ENCODE results near the gene ZNF512. TPM values are rescaled to one million over a fixed set of nuclear protein-coding genes. Genes with fewer than 3 reads are reported as not detected.

The ZNF512 gene
- total and polyA plus RNA-seq, 9 of the 15 experiments (the other 6 are each of a cell fraction or from before 2014, with no cell fraction given): 24.7 to 101 (median 65.9) TPM

DNA sequence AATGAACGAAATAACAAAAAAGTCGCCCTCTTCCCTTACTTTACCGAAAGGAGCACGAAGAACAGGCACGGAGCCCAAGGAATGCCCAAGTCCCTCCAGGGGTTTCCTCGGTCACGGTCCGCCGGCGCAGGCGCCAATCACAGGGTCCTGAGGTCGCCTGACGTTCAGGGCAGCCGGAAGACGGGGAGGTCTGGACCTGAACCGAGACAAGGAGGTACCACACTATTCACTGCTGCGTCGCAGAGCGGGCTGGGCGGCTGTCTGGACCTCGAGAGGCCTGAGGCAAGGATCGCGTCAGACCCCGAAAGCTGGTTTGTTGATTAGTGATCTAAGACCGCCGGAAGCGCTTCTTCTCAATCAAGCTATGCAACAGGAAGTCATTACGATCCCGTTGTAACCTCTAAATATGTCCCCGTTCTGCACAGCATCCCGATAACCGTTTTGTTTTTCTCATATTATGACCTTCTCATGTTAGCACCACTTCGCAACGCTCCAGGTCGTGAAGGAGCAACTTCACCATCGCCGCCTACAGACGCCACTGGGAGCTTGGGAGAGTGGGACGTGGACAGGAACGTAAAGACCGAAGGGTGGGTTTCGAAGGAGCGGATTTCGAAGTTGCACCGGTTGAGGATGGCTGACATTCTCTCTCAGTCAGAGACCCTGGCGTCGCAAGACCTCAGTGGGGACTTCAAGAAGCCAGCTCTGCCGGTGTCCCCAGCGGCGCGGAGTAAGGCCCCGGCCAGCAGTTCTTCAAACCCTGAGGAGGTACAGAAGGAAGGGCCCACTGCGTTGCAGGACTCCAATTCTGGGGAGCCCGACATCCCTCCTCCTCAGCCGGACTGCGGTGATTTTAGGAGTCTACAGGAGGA lies 80.7 kb downstream of the ZNF512 start, which contains the start of the genes SLC4A1AP and SUPT7L (continued):
- TF ChIP-seq ZBTB1 (CRISPR knock-in tag; IDR thresholded peaks at IDR 0.05; ENCODE audit: borderline replicate concordance, low read depth) (peak; percentile 33; the same call in 1 of the 2 replicates), CTBP1 (IDR thresholded peaks at IDR 0.05; ENCODE audit: borderline replicate concordance) (peak; percentile 96), CHD1 (IDR thresholded peaks at IDR 0.05; ENCODE audit: low read length) (peak; percentile 44), CXXC5 (CRISPR knock-in tag; IDR thresholded peaks at IDR 0.05) (peak; percentile 75), PHTF2 (CRISPR knock-in tag; IDR thresholded peaks at IDR 0.05) (no peak), CREM (IDR thresholded peaks at IDR 0.05; ENCODE audit: low read depth) (peak; percentile 81; the same call in 1 of the 2 replicates), NFYB (IDR thresholded peaks at IDR 0.05; ENCODE audit: extremely low read depth, insufficient read length) (no peak), SNIP1 (IDR thresholded peaks at IDR 0.05; ENCODE audit: low read depth) (peak; percentile 67; the same call in 1 of the 2 replicates)
- TF ChIP-seq, protein P1, sequence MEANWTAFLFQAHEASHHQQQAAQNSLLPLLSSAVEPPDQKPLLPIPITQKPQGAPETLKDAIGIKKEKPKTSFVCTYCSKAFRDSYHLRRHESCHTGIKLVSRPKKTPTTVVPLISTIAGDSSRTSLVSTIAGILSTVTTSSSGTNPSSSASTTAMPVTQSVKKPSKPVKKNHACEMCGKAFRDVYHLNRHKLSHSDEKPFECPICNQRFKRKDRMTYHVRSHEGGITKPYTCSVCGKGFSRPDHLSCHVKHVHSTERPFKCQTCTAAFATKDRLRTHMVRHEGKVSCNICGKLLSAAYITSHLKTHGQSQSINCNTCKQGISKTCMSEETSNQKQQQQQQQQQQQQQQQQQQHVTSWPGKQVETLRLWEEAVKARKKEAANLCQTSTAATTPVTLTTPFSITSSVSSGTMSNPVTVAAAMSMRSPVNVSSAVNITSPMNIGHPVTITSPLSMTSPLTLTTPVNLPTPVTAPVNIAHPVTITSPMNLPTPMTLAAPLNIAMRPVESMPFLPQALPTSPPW (CRISPR knock-in tag; IDR thresholded peaks at IDR 0.05): peak; percentile 41; the same call in 1 of the 2 replicates
- TF ChIP-seq, protein P2, sequence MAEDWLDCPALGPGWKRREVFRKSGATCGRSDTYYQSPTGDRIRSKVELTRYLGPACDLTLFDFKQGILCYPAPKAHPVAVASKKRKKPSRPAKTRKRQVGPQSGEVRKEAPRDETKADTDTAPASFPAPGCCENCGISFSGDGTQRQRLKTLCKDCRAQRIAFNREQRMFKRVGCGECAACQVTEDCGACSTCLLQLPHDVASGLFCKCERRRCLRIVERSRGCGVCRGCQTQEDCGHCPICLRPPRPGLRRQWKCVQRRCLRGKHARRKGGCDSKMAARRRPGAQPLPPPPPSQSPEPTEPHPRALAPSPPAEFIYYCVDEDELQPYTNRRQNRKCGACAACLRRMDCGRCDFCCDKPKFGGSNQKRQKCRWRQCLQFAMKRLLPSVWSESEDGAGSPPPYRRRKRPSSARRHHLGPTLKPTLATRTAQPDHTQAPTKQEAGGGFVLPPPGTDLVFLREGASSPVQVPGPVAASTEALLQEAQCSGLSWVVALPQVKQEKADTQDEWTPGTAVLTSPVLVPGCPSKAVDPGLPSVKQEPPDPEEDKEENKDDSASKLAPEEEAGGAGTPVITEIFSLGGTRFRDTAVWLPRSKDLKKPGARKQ (CRISPR knock-in tag; IDR thresholded peaks at IDR 0.05): 0 out of 2 replicates have a peak, but pooled peaks have one; percentile 30
- TF ChIP-seq, protein P3, sequence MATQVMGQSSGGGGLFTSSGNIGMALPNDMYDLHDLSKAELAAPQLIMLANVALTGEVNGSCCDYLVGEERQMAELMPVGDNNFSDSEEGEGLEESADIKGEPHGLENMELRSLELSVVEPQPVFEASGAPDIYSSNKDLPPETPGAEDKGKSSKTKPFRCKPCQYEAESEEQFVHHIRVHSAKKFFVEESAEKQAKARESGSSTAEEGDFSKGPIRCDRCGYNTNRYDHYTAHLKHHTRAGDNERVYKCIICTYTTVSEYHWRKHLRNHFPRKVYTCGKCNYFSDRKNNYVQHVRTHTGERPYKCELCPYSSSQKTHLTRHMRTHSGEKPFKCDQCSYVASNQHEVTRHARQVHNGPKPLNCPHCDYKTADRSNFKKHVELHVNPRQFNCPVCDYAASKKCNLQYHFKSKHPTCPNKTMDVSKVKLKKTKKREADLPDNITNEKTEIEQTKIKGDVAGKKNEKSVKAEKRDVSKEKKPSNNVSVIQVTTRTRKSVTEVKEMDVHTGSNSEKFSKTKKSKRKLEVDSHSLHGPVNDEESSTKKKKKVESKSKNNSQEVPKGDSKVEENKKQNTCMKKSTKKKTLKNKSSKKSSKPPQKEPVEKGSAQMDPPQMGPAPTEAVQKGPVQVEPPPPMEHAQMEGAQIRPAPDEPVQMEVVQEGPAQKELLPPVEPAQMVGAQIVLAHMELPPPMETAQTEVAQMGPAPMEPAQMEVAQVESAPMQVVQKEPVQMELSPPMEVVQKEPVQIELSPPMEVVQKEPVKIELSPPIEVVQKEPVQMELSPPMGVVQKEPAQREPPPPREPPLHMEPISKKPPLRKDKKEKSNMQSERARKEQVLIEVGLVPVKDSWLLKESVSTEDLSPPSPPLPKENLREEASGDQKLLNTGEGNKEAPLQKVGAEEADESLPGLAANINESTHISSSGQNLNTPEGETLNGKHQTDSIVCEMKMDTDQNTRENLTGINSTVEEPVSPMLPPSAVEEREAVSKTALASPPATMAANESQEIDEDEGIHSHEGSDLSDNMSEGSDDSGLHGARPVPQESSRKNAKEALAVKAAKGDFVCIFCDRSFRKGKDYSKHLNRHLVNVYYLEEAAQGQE (IDR thresholded peaks at IDR 0.05; ENCODE audit: borderline replicate concordance): no peak
- TF ChIP-seq, protein P3 (CRISPR knock-in tag; IDR thresholded peaks at IDR 0.05; ENCODE audit: low read depth): no peak
- TF ChIP-seq, protein P4, sequence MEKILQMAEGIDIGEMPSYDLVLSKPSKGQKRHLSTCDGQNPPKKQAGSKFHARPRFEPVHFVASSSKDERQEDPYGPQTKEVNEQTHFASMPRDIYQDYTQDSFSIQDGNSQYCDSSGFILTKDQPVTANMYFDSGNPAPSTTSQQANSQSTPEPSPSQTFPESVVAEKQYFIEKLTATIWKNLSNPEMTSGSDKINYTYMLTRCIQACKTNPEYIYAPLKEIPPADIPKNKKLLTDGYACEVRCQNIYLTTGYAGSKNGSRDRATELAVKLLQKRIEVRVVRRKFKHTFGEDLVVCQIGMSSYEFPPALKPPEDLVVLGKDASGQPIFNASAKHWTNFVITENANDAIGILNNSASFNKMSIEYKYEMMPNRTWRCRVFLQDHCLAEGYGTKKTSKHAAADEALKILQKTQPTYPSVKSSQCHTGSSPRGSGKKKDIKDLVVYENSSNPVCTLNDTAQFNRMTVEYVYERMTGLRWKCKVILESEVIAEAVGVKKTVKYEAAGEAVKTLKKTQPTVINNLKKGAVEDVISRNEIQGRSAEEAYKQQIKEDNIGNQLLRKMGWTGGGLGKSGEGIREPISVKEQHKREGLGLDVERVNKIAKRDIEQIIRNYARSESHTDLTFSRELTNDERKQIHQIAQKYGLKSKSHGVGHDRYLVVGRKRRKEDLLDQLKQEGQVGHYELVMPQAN (IDR thresholded peaks at IDR 0.05; ENCODE audit: borderline replicate concordance): peak; percentile 85

Data from K562 (cell line).